ENCODE measurements around the gene SCAMP4.

Gene SCAMP4

GRCh38 chr19:1906985-1907562 lies 1.9 kb downstream of the SCAMP4 start:
- H3K4me1 ChIP-seq (ENCODE audit: low read length) = peaks cover 43% of the 10 kb centered on the region
- no peaks in the 10 kb centered on the region for H3K9me3 ChIP-seq (ENCODE audit: insufficient read depth, low read length)
- peaks cover 24% of the 10 kb centered on the region for H3K36me3 ChIP-seq (replicated peaks; ENCODE audit: low read depth, low read length)
- H3K79me2 ChIP-seq (ENCODE audit: low read length) = peaks cover 66% of the 10 kb centered on the region
- no peak overlapping the region for H2AFZ ChIP-seq (ENCODE audit: low read depth, low read length)
- no peak for TF ChIP-seq CTCF (IDR thresholded peaks at IDR 0.05; ENCODE audit: low read depth, low read length)
- no peak for TF ChIP-seq EZH2phosphoT487 (IDR thresholded peaks at IDR 0.05; ENCODE audit: low read depth)
- no peak overlapping the region for H3K27ac ChIP-seq (ENCODE audit: low read length)
- H3K27me3 ChIP-seq (ENCODE audit: low read depth, low read length) = no peaks in the 10 kb centered on the region
- peaks cover 35% of the 10 kb centered on the region for H4K20me1 ChIP-seq (ENCODE audit: insufficient read depth, low read length)
- peak overlapping the region; percentile 68 for H3K4me3 ChIP-seq (ENCODE audit: low read length)
- H3K9ac ChIP-seq (ENCODE audit: low read length) = no peak overlapping the region; the same call in 1 of the 2 replicates
- peak overlapping the region; percentile 72 for H3K4me2 ChIP-seq (ENCODE audit: low read length)

DNA sequence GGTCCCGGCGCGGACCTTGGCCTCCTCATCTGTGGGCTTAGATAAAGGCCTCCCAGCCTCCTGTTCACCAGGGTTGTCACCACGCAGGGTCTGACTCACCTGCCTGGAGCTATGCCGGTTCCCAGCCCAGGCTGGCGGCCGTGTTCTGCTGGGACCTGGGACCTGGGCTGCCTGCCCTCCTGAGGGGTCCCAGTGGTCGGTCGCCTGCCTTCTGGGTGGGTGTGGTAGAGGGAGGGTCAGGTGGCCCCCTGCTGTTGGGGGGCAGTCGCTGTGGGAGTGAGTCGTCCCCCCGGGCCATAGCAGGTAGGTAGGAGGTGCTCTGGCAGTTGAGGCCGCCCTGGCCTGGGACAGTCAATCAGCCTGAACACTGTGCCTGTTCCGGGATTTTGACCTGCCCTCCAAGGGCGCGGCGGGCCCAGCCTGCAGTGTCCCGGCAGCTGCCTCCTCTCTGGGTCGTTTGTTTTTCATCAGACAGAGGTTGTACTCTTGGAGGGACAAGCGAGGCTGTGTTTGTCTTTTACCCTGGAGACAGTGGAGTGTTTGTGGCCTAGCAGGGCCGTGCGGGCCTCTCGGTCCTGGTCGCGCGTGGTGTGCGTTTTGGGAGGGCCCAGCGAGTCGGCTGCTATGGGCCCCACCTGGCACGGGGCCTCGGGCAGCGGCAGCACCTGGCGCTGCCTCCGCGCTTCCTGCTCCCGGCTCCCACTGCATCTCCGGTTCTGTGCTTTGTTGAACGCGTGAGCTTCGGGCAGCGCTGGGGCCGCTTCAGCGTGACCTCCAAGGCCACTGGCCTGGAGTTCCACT lies 2.6 kb downstream of the SCAMP4 start:
- H3K9me3 ChIP-seq (ENCODE audit: insufficient read depth, low read length) = no peaks in the 10 kb centered on the region
- H3K27me3 ChIP-seq (ENCODE audit: low read depth, low read length) = no peaks in the 10 kb centered on the region
- peaks cover 30% of the 10 kb centered on the region for H3K36me3 ChIP-seq (replicated peaks; ENCODE audit: low read depth, low read length)
- no peak for TF ChIP-seq EZH2phosphoT487 (IDR thresholded peaks at IDR 0.05; ENCODE audit: low read depth)
- TF ChIP-seq CTCF (IDR thresholded peaks at IDR 0.05; ENCODE audit: low read depth, low read length) = no peak
- H3K4me1 ChIP-seq (ENCODE audit: low read length) = peaks cover 41% of the 10 kb centered on the region
- H3K27ac ChIP-seq (ENCODE audit: low read length) = no peak overlapping the region
- no peak overlapping the region for H2AFZ ChIP-seq (ENCODE audit: low read depth, low read length)
- H3K4me3 ChIP-seq (ENCODE audit: low read length) = peak overlapping the region; percentile 68
- peaks cover 72% of the 10 kb centered on the region for H3K79me2 ChIP-seq (ENCODE audit: low read length)
- H3K9ac ChIP-seq (ENCODE audit: low read length) = peak overlapping the region; percentile 46
- H3K4me2 ChIP-seq (ENCODE audit: low read length) = peak overlapping the region; percentile 72
- H4K20me1 ChIP-seq (ENCODE audit: insufficient read depth, low read length) = peaks cover 42% of the 10 kb centered on the region

DNA sequence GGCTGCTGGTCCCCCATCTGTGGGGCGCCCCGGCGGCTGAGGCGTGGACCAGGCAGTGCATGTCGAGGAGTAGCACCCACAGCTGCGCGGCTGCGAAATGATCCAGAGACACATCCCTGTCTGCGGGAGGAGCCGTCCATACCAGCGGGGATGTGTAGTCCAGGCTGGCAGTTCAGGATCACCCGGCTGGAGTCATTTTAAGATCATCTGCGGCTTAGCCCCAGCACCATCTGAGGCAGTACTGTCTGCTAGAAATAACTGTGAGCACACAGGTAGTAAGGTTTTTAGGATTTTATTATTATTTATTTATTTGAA lies 3.1 kb downstream of the SCAMP4 start:
- Histone ChIP-seq H2AFZ (ENCODE audit: low read depth, low read length) (no peak overlapping the region), H3K9me3 (ENCODE audit: insufficient read depth, low read length) (no peaks in the 10 kb centered on the region), H3K4me1 (ENCODE audit: low read length) (peaks cover 35% of the 10 kb centered on the region), H3K27ac (ENCODE audit: low read length) (no peak overlapping the region), H3K36me3 (replicated peaks; ENCODE audit: low read depth, low read length) (peaks cover 36% of the 10 kb centered on the region), H3K79me2 (ENCODE audit: low read length) (peaks cover 78% of the 10 kb centered on the region), H3K4me2 (ENCODE audit: low read length) (peak overlapping the region; percentile 72), H4K20me1 (ENCODE audit: insufficient read depth, low read length) (peaks cover 47% of the 10 kb centered on the region), H3K9ac (ENCODE audit: low read length) (peak overlapping the region; percentile 46; the same call in 1 of the 2 replicates), H3K27me3 (ENCODE audit: low read depth, low read length) (no peaks in the 10 kb centered on the region), H3K4me3 (ENCODE audit: low read length) (peak overlapping the region; percentile 68)
- no peak for TF ChIP-seq CTCF (IDR thresholded peaks at IDR 0.05; ENCODE audit: low read depth, low read length)
- TF ChIP-seq EZH2phosphoT487 (IDR thresholded peaks at IDR 0.05; ENCODE audit: low read depth) = no peak

GRCh38 chr19:1909761-1910080 lies 4.5 kb downstream of the SCAMP4 start:
- H3K9ac ChIP-seq (ENCODE audit: low read length) = no peak overlapping the region
- peaks cover 23% of the 10 kb centered on the region for H3K4me1 ChIP-seq (ENCODE audit: low read length)
- no peaks in the 10 kb centered on the region for H3K27me3 ChIP-seq (ENCODE audit: low read depth, low read length)
- H3K79me2 ChIP-seq (ENCODE audit: low read length) = peaks cover 92% of the 10 kb centered on the region
- peaks cover 48% of the 10 kb centered on the region for H3K36me3 ChIP-seq (replicated peaks; ENCODE audit: low read depth, low read length)
- no peaks in the 10 kb centered on the region for H3K9me3 ChIP-seq (ENCODE audit: insufficient read depth, low read length)
- no peak for TF ChIP-seq EZH2phosphoT487 (IDR thresholded peaks at IDR 0.05; ENCODE audit: low read depth)
- TF ChIP-seq CTCF (IDR thresholded peaks at IDR 0.05; ENCODE audit: low read depth, low read length) = no peak
- H4K20me1 ChIP-seq (ENCODE audit: insufficient read depth, low read length) = peaks cover 61% of the 10 kb centered on the region
- no peak overlapping the region for H3K27ac ChIP-seq (ENCODE audit: low read length)
- no peak overlapping the region for H2AFZ ChIP-seq (ENCODE audit: low read depth, low read length)
- no peak overlapping the region for H3K4me2 ChIP-seq (ENCODE audit: low read length)
- H3K4me3 ChIP-seq (ENCODE audit: low read length) = no peak overlapping the region

Measured in OCI-LY3 (cell line).